Neural cell (in vitro differentiated cells): ENCODE results near the gene JDP2. TPM values are rescaled to one million over a fixed set of nuclear protein-coding genes. Genes with fewer than 3 reads are reported as not detected.

Source experiments
- H2AFZ ChIP-seq: fragments of 200-600, 300-800 bp; sonication (generic), shearing (Covaris generic); 2 replicates; pipeline ENCODE4 v1.6.0; 2014; ENCODE audit warnings: low read depth, mild to moderate bottlenecking, antibody characterized with exemption, low read length, moderate library complexity
- H3F3A ChIP-seq: fragments of 200-600 bp; shearing (Covaris generic); 2 replicates; pipeline ENCODE4 v1.6.1; 2016; ENCODE audit warnings: mild to moderate bottlenecking, moderate library complexity, mixed read lengths, antibody characterized with exemption, low read length; ENCODE audit not compliant: insufficient read depth, poor library complexity, severe bottlenecking
- H3K27ac ChIP-seq: fragments of 200-600, 300-800 bp; sonication (generic), shearing (Covaris generic); 2 replicates; pipeline ENCODE4 v1.5.1; 2014; ENCODE audit warnings: mild to moderate bottlenecking, low read length, moderate library complexity
- H3K27me3 ChIP-seq: fragments of 300-800, 200-600 bp; sonication (generic), shearing (Covaris generic); 2 replicates; pipeline ENCODE4 v1.6.0; 2014; ENCODE audit warnings: mild to moderate bottlenecking, low read depth, low read length, moderate library complexity; ENCODE audit not compliant: insufficient read depth
- H3K36me3 ChIP-seq: fragments of 300-800, 200-600 bp; sonication (generic), shearing (Covaris generic); 2 replicates; pipeline ENCODE4 v1.5.1; 2014; ENCODE audit warnings: mild to moderate bottlenecking, antibody characterized with exemption, low read length, moderate library complexity; ENCODE audit not compliant: insufficient read depth
- H3K4me2 ChIP-seq: fragments of 300-800, 200-600 bp; sonication (generic), shearing (Covaris generic); 2 replicates; pipeline ENCODE4 v1.6.0; 2014; ENCODE audit warnings: mild to moderate bottlenecking, low read length
- H3K4me3 ChIP-seq: fragments of 300-800, 200-600 bp; sonication (generic), shearing (Covaris generic); 2 replicates; pipeline ENCODE4 v1.5.1; 2014; ENCODE audit warnings: mild to moderate bottlenecking, low read length, moderate library complexity
- H3K79me2 ChIP-seq: fragments of 200-600 bp; shearing (Covaris generic); replicated peaks from 2 replicates; pipeline ENCODE4 v1.6.0; 2014; ENCODE audit warnings: mild to moderate bottlenecking, low read length, moderate library complexity; ENCODE audit not compliant: insufficient read depth
- H3K9ac ChIP-seq: fragments of 300-800, 200-600 bp; sonication (generic), shearing (Covaris generic); 2 replicates; pipeline ENCODE4 v1.6.1; 2016; ENCODE audit warnings: mild to moderate bottlenecking, low read length, mixed read lengths
- H3K9me2 ChIP-seq: fragments of 200-600 bp; shearing (Covaris generic); 2 replicates; pipeline ENCODE4 v1.6.1; 2016; ENCODE audit warnings: mild to moderate bottlenecking, low read length, mixed read lengths; ENCODE audit not compliant: insufficient read depth
- H3K9me3 ChIP-seq: fragments of 200-600, 300-800 bp; sonication (generic), shearing (Covaris generic); 2 replicates; pipeline ENCODE4 v1.6.1; 2016; ENCODE audit warnings: mild to moderate bottlenecking, mixed run types, low read length, moderate library complexity, mixed read lengths
- H4K20me1 ChIP-seq: fragments of 200-600 bp; shearing (Covaris generic); 2 replicates; pipeline ENCODE4 v1.6.1; 2016; ENCODE audit warnings: mild to moderate bottlenecking, mixed run types; ENCODE audit not compliant: insufficient read depth
- EP300 ChIP-seq: fragments of 450-650 bp; conservative IDR thresholded peaks from 2 replicates; pipeline ENCODE4 v1.6.1; 2014; ENCODE audit warnings: antibody characterized with exemption, mild to moderate bottlenecking, moderate library complexity; ENCODE audit not compliant: poor library complexity, severe bottlenecking
- EZH2 ChIP-seq: fragments of 200-600, 300-800 bp; shearing (Covaris generic), sonication (generic); IDR thresholded peaks from 2 replicates; pipeline ENCODE4 v1.6.1; 2014; ENCODE audit warnings: antibody characterized with exemption, low read length, borderline replicate concordance, mild to moderate bottlenecking; ENCODE audit not compliant: insufficient read depth, poor library complexity, severe bottlenecking
- MXI1 ChIP-seq: fragments of 450-650 bp; conservative IDR thresholded peaks from 2 replicates; pipeline ENCODE4 v1.6.1; 2014; ENCODE audit warnings: antibody characterized with exemption, mild to moderate bottlenecking; ENCODE audit not compliant: poor library complexity, severe bottlenecking
- POLR2AphosphoS5 ChIP-seq: IDR thresholded peaks from 2 replicates; pipeline ENCODE4 v1.6.1; 2012
- RAD21 ChIP-seq: fragments of 450-650 bp; conservative IDR thresholded peaks from 2 replicates; pipeline ENCODE4 v1.6.1; 2014; ENCODE audit warnings: antibody characterized with exemption, mild to moderate bottlenecking, moderate library complexity
- REST ChIP-seq: IDR thresholded peaks from 2 replicates; pipeline ENCODE4 v1.6.1; 2012; ENCODE audit warnings: borderline replicate concordance
- SMC3 ChIP-seq: fragments of 450-650 bp; conservative IDR thresholded peaks from 2 replicates; pipeline ENCODE4 v1.6.1; 2014; ENCODE audit warnings: antibody characterized with exemption, mild to moderate bottlenecking, moderate library complexity; ENCODE audit not compliant: poor library complexity
- TAF1 ChIP-seq: IDR thresholded peaks from 2 replicates; pipeline ENCODE4 v1.6.1; 2012; ENCODE audit warnings: low read depth
- polyA plus RNA-seq: library from polyadenylated mRNA; depleted of rRNA; stranded (reverse); fragments of >200 nt; gene quantifications from 2 replicates; pipeline ENCODE4 v1.2.3, GENCODE V29; 2014
- TF ChIP-seq, protein P1 (sequence below): fragments of 450-650 bp; IDR thresholded peaks from 2 replicates; pipeline ENCODE4 v1.5.1; 2014; ENCODE audit warnings: antibody characterized with exemption, mild to moderate bottlenecking, moderate library complexity; ENCODE audit not compliant: poor library complexity, severe bottlenecking

The JDP2 gene
- polyA plus RNA-seq, 1 donor from 2014 or later = 20.3 TPM

GRCh38 chr14:75453817-75454434 is 26.1 kb downstream of the JDP2 start:
- no peaks in the 10 kb centered on the region for H3K9me2 ChIP-seq
- TF ChIP-seq, protein P1, sequence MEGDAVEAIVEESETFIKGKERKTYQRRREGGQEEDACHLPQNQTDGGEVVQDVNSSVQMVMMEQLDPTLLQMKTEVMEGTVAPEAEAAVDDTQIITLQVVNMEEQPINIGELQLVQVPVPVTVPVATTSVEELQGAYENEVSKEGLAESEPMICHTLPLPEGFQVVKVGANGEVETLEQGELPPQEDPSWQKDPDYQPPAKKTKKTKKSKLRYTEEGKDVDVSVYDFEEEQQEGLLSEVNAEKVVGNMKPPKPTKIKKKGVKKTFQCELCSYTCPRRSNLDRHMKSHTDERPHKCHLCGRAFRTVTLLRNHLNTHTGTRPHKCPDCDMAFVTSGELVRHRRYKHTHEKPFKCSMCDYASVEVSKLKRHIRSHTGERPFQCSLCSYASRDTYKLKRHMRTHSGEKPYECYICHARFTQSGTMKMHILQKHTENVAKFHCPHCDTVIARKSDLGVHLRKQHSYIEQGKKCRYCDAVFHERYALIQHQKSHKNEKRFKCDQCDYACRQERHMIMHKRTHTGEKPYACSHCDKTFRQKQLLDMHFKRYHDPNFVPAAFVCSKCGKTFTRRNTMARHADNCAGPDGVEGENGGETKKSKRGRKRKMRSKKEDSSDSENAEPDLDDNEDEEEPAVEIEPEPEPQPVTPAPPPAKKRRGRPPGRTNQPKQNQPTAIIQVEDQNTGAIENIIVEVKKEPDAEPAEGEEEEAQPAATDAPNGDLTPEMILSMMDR = no peak
- TF ChIP-seq EP300 = no peak
- H3K4me2 ChIP-seq = no peak overlapping the region
- no peak overlapping the region for H3K27ac ChIP-seq
- no peaks in the 10 kb centered on the region for H4K20me1 ChIP-seq
- no peaks in the 10 kb centered on the region for H3K36me3 ChIP-seq
- no peak overlapping the region for H2AFZ ChIP-seq
- no peaks in the 10 kb centered on the region for H3K27me3 ChIP-seq
- no peak overlapping the region for H3K4me3 ChIP-seq
- no peaks in the 10 kb centered on the region for H3K9me3 ChIP-seq
- H3K79me2 ChIP-seq = no peaks in the 10 kb centered on the region
- no peak overlapping the region for H3K9ac ChIP-seq
- H3F3A ChIP-seq = no peaks in the 10 kb centered on the region

DNA sequence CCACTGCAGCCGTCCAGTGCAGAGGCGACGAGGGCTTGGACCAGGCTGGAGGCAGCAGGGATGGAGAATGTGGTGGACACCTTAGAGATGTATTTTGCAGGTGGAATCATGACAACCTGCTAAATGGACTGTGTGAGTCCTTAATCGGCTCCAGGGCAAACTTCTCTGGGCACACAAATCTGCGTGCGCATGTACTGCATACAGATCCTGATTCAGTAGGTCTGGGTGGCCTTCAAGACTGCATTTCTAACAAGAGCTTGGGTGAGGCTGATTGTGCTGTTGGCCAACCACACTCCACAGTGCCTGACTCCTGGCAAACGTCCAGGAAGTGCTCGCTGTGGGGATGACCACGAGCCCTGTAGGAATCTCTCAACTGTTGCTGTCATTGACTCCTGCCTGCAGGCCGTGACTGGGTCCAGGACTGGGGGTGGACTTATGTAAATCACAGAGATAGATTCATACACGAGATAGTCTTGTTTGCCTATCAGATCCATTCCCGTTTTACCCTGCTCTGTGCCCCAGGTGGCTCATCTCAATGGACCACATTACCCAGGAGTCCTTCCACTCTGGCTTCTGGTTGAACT is 27.2 kb downstream of the JDP2 start:
- TF ChIP-seq SMC3 (no peak), EP300 (no peak)
- no peaks in the 10 kb centered on the region for H4K20me1 ChIP-seq
- no peaks in the 10 kb centered on the region for H3K79me2 ChIP-seq
- no peak overlapping the region for H3K9ac ChIP-seq
- no peak overlapping the region for H3K27ac ChIP-seq
- no peaks in the 10 kb centered on the region for H3K9me2 ChIP-seq
- H3F3A ChIP-seq = no peaks in the 10 kb centered on the region
- no peaks in the 10 kb centered on the region for H3K9me3 ChIP-seq
- no peaks in the 10 kb centered on the region for H3K36me3 ChIP-seq
- H3K4me3 ChIP-seq = no peak overlapping the region
- no peaks in the 10 kb centered on the region for H3K27me3 ChIP-seq
- no peak overlapping the region for H3K4me2 ChIP-seq
- H2AFZ ChIP-seq = no peak overlapping the region

DNA sequence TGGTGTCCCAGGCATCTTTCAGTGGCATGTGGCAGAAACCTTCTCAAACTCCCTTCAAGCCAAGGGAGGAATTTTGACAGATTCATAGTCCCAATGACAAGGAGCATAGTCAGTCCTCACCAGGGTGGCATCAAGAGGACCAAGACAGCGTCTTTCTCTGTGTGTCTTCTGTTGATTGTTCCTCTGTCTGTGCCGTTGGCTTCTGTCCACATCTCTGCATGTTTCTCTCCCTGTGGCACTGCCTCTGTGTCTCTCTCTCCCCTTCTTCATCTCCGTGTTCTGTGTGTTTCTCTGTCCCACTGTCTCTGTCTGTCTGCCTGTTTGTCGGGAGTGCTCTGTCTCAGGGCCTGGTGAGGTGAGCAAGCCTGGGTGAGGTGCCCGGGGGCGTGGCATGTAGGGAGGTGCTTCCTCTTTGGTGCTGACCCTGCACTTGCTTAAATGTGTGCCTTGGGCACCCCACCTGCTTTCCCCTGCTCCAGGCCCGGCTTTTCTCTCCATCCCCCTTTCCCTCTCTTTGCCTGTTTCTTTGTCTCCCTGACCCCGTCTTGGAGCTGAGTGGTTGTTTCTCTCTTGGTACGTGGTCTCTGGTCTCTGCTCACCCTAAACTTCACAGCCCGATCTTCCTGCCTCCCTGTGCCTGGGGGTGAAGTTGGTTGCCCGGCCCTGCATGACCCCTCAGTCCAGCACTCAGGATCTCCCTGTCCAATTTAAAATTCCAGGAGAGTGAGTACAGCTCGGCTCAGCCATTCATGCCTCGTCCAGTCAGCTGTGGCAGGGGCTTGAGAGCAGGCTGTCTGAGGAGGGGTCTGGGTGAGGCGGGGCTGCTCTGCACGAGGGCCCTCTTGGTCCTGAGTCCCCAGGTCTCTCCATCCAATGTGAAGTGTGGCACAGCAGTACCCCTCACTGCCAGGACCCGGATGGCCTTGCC is 28.5 kb downstream of the JDP2 start:
- no peaks in the 10 kb centered on the region for H4K20me1 ChIP-seq
- H2AFZ ChIP-seq = no peak overlapping the region
- H3K27me3 ChIP-seq = no peaks in the 10 kb centered on the region
- H3K9me2 ChIP-seq = no peaks in the 10 kb centered on the region
- H3K79me2 ChIP-seq = no peaks in the 10 kb centered on the region
- no peak overlapping the region for H3K4me3 ChIP-seq
- no peak overlapping the region for H3K4me2 ChIP-seq
- no peaks in the 10 kb centered on the region for H3F3A ChIP-seq
- no peak overlapping the region for H3K27ac ChIP-seq
- no peaks in the 10 kb centered on the region for H3K9me3 ChIP-seq
- H3K36me3 ChIP-seq = no peaks in the 10 kb centered on the region
- TF ChIP-seq RAD21 = no peak
- TF ChIP-seq, protein P1 = no peak
- no peak for TF ChIP-seq EZH2
- TF ChIP-seq SMC3 = no peak
- TF ChIP-seq EP300 = no peak
- no peak for TF ChIP-seq TAF1
- no peak for TF ChIP-seq MXI1
- no peak for TF ChIP-seq POLR2AphosphoS5
- TF ChIP-seq REST = no peak
- no peak overlapping the region for H3K9ac ChIP-seq
